ENCODE data around the gene PQBP1.

The PQBP1 gene

GRCh38 chrX:48923771-48924170, 26.0 kb downstream of the PQBP1 start:
- DNase-seq (ENCODE audit: low read depth in 2 of 2) = no peak

GRCh38 chrX:48924270-48924669, 26.5 kb downstream of the PQBP1 start:
- no peak for DNase-seq (ENCODE audit: low read depth in 2 of 2)

- DNase-seq (ENCODE audit: low read depth in 2 of 2) = no peak
Measured at GRCh38 chrX:48927123-48927522, 29.4 kb downstream of the PQBP1 start.

GRCh38 chrX:48927736-48928382, 30.1 kb downstream of the PQBP1 start:
- no peak for DNase-seq (ENCODE audit: low read depth in 2 of 2)

DNA sequence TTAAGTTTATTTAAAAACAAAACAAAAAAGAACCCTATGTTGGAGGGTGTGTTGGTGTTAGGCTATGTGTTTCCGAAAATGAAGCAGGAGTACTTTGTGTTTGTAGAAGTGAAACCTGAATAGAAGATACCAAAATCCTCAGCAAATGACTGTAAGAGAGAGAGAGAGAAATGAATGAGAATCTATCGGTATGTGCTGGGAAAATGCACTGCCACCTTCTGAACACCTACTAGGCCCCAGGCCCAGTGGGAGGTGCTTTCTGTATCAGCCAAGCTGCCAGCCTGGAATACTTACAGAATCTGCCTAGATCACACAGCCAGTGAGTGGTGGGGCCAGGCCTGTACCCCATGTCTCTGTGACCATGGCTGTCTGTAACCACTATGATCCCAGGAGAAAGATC, 36.0 kb downstream of the PQBP1 start:
- no peak for DNase-seq (ENCODE audit: low read depth in 2 of 2)

DNA sequence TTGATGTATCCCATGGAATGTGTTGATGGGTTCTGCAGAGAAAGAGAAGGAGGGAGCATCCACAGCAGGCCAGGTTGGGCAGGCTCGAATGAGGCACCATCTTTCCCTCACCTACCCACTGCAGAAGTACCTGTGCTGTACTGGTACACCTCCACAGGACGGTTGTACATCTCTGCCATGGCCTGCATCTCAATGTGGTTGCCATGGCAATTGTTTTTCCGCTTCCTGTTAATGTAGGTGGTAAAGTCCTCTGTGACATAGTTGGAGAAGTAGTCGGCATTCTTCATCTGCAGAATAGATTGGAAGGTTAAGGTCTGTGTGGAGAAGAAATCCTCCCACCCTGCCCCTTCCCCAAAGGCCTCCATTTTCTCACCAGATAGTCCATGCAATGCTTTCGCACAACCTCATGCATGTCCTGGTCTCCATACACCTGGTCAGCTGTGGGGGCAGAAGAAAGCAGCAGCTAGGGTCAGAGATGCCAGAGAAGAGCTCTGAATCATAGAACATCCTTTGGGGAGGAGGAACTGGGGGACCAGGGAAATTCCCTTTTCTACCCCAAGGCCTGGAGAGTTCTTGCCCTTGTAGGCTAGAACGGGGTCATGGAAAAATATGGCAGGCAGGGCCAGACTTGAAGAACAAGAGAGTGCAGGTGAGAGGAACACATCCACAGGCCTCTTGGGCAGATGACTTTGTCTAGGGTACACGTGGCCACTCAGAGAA, 37.0 kb downstream of the PQBP1 start:
- no peak for DNase-seq (ENCODE audit: low read depth in 2 of 2)

GRCh38 chrX:48935301-48935670, 37.6 kb downstream of the PQBP1 start:
- no peak for DNase-seq (ENCODE audit: low read depth in 2 of 2)

- DNase-seq (ENCODE audit: low read depth in 2 of 2) = no peak
Measured at GRCh38 chrX:48936429-48937053, 38.8 kb downstream of the PQBP1 start.

GRCh38 chrX:48937054-48937907, 39.6 kb downstream of the PQBP1 start:
- peak; percentile 79 to 81 for DNase-seq (ENCODE audit: low read depth in 2 of 2)

DNA sequence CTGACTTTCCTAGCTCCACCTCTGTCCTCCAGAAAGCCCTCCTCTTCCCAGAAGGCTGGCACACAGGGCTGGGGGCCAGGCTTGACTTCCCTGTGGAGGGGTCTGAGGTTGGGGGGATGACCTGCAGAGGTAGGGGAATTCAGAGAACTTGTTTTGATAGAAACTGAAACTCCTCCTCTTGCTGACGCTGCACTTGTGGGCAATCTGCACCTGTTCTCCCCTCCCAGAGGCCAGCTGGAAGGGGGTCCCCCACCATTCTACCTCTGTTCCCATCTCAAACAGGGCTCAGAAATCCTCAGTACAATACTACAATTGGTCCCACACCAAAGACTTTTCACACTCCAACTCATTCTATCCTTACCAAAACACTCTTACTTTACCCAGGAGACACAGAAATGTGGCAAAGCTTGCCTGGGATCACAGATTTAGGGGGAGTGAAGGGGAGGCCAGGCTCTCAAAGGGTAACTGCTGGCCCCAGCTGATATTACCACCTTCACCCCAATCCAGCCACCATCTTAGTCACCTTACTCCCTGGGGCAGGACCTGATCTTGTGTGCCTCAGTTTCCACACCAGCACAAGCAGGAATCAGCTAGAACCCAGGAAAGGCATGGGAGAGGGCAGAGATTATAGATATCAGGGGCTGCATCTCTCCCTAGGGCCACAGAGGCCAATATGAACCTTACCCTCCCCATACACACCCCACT, 41.1 kb downstream of the PQBP1 start:
- DNase-seq (ENCODE audit: low read depth in 2 of 2) = peak; percentile 42 to 65

DNA sequence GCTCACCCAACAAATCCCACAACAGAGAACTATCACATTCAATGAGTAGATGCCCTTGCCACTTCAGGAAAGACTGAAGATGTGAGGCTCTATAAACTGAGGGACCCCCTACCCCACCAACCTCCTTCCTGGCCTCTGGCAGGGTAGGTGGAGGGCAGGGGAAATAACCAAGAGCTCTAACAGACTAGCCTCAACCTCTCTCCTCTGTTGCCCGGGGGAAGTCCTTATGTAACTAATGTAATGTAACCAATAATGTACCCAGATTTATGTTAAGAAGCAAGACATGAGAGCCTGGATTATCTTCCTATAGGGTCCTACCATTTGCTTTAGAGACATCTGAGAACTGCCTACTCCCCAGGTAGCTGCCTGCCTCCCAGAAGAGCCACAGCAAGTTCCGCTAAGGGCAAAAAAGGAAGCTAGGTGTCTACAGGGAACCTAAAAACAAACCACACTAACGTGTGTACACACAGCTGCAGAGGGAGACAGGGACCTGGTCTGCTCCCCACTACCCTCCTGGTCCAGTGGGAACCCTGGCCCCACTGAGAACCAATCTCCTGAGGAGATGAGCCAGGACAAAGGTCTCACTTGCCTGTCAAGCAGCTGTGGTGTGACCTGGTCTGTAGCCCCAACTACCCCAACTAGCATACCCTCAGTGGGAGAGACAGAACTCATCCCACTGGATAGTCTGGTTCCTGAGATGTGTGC, 41.9 kb downstream of the PQBP1 start:
- DNase-seq (ENCODE audit: low read depth in 2 of 2) = no peak

DNA sequence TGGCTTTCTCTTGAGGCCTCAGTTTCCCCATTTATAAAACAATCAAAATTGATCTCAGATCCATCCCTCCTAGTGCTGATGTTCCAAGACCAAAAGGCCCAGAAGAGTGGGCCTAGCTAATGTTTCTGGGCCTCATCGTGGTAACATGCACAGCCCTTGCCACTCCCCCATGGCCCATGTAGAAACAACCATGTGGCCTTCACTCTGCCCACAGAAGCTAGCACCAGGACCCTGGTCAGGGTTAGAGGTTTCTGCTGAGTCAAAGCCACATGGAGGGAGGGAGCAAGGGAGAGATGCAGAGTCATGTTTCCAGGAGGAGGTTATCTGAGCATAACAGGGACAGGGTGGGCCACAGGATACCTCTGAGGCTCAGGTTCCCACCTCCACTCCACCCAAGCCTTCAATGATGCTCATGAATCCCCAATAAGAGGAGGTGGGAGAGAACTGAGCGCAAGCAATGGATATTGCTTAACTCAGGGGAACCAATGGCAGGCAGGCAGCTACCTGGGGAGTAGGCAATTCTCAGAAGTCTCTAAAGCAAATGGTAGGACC, 42.8 kb downstream of the PQBP1 start:
- DNase-seq (ENCODE audit: low read depth in 2 of 2) = no peak

DNA sequence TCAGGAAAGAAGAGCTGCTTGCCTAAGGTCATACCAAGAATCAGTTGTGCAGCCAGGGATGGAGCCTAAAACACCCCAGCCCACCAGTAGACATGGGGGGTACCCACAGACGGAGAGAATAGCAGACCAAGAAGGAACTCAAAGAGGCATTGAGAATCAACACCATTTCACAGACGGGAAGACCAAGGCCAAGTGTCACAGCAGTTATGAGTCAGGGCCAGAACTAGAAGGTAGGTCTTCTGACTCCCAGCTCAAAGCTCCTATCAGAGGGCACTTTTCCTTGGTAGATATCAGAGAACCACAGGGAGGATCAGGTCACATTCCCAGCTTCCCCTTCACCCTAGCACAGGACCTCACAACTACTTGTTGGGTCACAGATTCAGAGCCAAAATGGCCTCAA, 45.2 kb downstream of the PQBP1 start:
- no peak for DNase-seq (ENCODE audit: low read depth in 2 of 2)

GRCh38 chrX:48945517-48946348, 48.0 kb downstream of the PQBP1 start:
- DNase-seq (ENCODE audit: low read depth in 2 of 2) = peak in 1 of 2 donors; percentile 37

- DNase-seq (ENCODE audit: low read depth in 2 of 2) = no peak
Measured at GRCh38 chrX:48948589-48948988, 50.9 kb downstream of the PQBP1 start.

All from activated CD4-positive, alpha-beta T cell treated with anti-CD3 and anti-CD28 coated beads for 24 hours (primary cell).